GM18511 (cell line): ENCODE data around the gene CD160.
"Not testable (repeated sequence)": the region's sequence is repeated elsewhere in the genome, so short reads cannot be mapped to it uniquely, and the experiment has no call there.

Experiments
- ATAC-seq: cut with Tn5 transposase; IDR thresholded peaks from one replicate; pipeline ENCODE4 v1.9.1; 2021; ENCODE audit warnings: mild to moderate bottlenecking, moderate library complexity; ENCODE audit not compliant: unreplicated experiment

CD160 gene

GRCh38 chr1:145708063-145708462 lies 11.2 kb upstream of the CD160 start:
- no peak for ATAC-seq

DNA sequence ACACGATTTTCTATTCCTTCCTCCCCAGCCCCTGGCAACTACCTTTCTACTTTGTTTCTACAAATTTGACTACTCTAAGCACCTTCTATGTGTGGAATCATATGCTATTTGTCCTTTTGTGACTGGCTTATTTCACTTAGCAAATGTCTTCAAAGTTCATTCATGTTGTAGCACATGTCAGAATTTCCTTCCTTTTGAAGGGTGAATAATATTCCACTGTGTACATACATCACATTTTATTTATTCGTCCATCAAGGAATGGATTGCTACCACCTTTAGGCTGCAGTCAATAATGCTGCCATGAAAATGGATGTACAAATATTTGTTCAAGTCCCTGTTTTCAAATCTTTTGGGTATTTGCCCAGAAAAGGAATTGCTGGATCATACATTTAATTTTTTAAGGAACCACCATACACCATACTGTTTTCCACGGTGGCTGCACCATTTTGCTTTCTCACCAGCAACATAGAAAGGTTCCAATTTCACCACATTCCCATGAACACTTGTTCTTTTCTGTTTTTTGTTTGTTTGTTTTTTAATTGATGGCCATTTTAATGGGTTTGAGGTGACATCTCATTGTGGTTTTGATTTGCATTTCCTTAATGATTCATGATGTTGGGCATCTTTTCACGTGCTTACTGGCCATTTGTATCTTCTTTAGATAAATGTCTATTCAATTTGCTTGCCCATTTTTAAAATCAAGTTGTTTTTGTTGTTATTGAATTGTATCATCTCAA lies 8.8 kb upstream of the CD160 start:
- ATAC-seq: no peak

- no peak for ATAC-seq
These were observed 8.1 kb upstream of the CD160 start for GRCh38 chr1:145711213-145711651.

GRCh38 chr1:145714524-145715111 lies 4.7 kb upstream of the CD160 start:
- ATAC-seq: no peak

GRCh38 chr1:145716641-145717345 lies 2.5 kb upstream of the CD160 start:
- ATAC-seq: no peak

DNA sequence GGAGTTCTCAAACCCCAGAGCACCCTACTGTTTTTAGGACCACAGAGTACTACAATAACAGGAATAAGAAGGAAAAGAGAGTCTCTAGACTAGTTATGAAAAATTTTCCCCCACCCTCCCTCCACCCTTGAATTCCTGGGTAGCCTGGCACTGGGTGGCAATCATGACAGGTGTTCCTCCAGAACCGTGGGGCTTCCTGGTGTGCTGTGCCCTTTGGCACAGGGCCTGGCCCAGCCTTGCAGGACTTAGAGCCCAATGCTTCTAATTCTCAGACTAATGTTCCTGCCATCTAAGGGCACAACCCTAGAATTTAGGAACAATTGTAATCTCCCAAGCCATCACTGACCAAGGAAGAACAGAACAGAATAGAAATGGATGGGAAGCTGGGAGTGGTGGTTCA lies 1.5 kb upstream of the CD160 start:
- no peak for ATAC-seq

DNA sequence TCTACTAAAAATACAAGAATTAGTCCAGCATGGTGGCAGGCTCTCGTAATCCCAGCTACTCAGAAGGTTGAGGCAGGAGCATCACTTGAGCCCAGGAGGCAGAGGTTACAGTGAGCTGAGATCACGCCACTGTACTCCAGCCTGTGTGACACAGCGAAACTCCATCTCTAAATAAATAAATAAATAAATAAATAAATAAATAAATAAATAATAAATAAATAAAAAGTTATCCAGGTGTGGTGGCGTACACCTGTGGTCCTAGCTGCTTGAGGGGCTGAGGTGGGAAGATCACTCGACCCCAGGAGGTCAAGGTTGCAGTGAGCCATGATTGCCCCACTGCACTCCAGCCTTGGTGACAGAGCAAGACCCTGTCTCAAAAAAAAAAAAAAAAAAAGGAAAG lies 834 bp upstream of the CD160 start:
- ATAC-seq: not testable (repeated sequence)

- no peak for ATAC-seq
These were observed 1.2 kb downstream of the CD160 start for GRCh38 chr1:145720556-145720877.

- peak; percentile 72 for ATAC-seq
These were observed 1.8 kb downstream of the CD160 start for GRCh38 chr1:145720878-145721671.

GRCh38 chr1:145726193-145726592 lies 6.9 kb downstream of the CD160 start:
- not testable (repeated sequence) for ATAC-seq

- no peak for ATAC-seq
These were observed 9.9 kb downstream of the CD160 start for GRCh38 chr1:145729196-145729595.

GRCh38 chr1:145729666-145730436 lies 10.6 kb downstream of the CD160 start:
- ATAC-seq: no peak

- no peak for ATAC-seq
These were observed 11.2 kb downstream of the CD160 start for GRCh38 chr1:145730467-145730866.

- ATAC-seq: no peak
These were observed 11.6 kb downstream of the CD160 start for GRCh38 chr1:145730900-145731299.

- no peak for ATAC-seq
These were observed 16.9 kb downstream of the CD160 start for GRCh38 chr1:145736191-145736590.

DNA sequence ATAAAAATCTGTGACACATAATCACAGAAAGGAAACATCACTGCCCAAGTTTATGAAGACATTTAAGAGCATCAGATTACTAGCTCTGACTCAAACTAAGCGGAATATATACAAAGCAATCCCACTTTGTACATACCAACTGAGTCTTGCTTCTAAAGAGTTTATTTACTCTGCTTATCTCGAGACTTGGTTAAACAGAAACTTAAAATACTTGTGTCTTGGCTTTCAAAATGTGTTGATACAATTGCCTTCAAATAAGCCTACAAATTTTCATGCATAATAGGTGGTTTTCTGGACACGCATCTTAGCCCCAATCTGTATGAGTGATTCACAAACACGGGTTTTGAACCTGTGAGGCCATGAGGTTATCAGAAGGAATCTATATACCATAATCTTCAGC lies 21.0 kb downstream of the CD160 start:
- no peak for ATAC-seq

- ATAC-seq: no peak
These were observed 28.3 kb downstream of the CD160 start for GRCh38 chr1:145747398-145748247.

- no peak for ATAC-seq
These were observed 31.1 kb downstream of the CD160 start for GRCh38 chr1:145750426-145750825.

DNA sequence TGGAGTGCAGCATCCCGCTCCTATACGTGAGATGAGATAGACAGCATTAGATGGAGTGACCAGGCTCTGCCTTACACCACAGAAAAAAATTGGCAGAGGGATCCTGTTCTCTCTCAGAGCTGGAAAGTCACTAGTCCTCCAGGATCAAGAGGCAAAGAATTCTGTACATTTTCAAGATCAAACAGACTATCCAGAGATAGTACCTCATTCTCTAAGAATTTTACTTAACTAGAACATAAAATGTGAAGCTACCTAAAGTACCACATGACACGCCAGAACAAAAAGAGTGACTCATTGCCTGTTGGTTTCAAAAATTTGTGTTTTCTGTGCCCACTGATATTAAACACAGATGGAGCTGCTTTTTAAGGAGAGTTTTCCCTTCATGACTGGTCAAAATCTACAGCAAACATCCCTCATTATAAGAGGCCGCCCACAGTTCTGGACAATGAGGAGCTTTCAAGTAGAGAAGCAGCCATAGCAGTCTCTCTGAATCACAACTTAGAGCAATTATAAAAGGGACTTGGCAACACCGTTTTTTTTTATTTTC lies 32.3 kb downstream of the CD160 start:
- no peak for ATAC-seq
